Hippocampal formation (tissue), 2 donors: Measurements from ENCODE around the gene ADA.
"Not testable (repeated sequence)": the region's sequence is repeated elsewhere in the genome, so short reads cannot be mapped to it uniquely, and the experiment has no call there.

Source experiments
- DNase-seq, 2 donors: peaks; one replicate each; lab custom pipeline; 2025; lab: John Stamatoyannopoulos, UW

Gene ADA

GRCh38 chr20:44651684-44652423, at the start of gene ADA:
Gene ADA (minus strand): TSS chr20:44651699. CDS start chr20:44651607, 92 bp downstream.
- DNase-seq, result peak in 1 of 2 donors; percentile 56

GRCh38 chr20:44700306-44700705, 48.8 kb upstream of the ADA start:
- DNase-seq, result no peak

DNA sequence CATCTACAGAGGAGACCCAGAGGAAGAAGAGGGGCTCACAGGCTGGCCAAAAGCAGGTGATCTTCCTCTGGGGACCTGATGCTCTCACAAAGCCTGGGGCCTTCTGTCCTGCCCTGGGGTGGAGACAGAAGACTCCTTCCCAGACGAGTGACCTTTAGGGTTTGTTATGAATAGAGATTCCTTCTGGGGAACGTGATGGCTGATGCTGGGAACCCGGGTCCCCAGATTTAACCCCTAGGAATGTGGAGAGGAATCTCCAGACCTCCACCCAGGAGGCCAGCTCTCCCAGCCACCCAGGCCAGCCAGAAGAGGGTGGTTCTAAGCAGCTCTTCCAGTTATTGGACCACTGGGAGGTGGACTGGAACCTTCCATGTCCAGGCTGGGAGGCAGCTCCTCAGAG, 46.9 kb upstream of the ADA start:
- DNase-seq, result no peak

DNA sequence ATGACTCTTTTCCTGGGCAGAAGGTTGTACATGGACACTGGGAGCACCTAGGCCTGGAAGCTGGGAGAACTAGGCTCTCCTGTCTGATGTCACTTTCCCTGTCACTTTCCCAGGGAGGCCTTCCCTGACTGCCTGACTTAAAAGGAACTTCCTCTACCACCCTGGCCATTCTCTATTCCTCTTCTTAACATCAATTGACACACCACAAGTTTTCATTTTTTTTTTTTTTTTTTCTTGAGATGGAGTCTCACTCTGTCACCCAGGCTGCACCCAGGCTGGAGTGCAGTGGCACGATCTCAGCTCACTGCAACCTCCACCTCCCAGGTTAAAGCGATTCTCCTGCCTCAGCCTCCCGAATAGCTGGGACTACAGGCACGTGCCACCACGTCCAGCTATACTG, 45.5 kb upstream of the ADA start:
- DNase-seq, result not testable (repeated sequence)

DNA sequence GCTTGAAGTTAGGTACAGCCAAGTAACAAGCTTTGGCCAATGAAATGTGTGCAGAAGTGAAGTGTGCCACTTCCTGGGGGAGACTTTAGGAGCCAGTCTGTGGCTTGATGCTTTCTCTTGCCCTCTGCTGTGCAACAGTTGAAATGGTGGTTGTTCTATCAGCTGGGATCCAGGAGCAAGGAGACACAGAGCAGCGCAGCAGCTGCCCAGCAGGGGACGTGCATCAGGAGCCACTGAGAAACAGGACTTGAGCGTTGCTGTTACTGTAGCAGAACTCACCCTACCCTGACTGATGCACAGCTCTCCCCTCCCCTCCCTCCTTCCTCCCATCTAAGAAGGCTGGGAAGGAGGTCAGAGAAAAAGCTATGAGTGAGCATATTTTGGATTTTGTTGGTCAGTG, 44.8 kb upstream of the ADA start:
- DNase-seq, result no peak

- no peak for DNase-seq
Measured at GRCh38 chr20:44695674-44696300, 44.3 kb upstream of the ADA start.

DNA sequence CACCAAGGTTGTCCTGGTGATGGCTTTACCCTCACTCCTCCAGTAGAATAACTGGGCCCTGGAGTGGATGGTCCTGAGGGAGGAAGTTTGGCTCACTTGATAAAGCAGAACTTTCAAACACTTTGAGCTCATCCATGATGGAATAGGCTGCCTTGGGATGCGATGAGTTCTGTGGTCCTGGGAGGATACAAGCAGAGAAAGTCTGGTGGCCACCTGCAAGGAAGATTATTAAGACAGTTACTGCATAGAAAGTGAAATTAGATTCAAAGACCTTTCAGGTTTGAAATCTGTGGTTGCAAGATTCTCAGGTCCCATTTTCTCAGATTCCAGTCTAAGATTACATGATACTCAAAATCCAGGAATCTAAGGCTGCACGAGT, 43.8 kb upstream of the ADA start:
- DNase-seq, result no peak

DNA sequence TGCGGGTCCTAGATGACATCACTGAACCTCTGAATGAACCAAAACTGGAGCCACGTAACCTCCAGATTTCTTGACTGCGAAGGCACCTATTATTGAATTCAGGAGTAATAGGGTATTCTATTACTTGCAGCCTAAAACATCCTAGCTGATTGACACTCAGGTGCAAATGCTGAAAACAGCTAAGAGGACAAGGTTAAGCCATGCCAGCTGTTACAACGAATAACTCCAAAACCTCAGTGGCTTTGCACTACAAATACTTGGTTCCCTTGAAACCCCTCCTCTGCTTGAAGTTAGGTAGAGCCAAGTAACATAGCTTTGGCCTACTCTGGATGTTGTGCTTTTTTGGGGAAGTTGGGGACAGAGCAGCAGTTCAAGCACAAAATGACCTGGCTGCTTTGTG, 42.7 kb upstream of the ADA start:
- DNase-seq, result no peak

DNA sequence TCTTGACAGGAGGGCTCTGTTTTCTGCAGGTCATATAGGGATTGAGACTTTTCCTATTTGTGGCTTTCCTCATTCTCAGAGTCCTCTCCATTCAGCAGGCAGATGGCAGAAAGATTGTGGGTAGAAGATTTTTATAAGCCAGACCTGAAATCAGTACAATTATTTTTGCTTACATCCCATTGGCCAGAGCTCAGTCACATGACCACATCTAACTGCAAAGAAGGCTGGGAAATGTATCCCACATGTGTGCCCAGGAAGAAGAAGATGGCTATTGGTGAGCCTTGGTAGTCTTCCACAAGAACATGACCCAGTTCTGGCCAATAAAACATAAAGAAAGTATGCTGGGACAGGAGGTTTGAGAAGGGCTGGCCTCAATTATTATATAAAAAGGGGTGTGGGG, 42.1 kb upstream of the ADA start:
- DNase-seq, result no peak

GRCh38 chr20:44692932-44693480, 41.5 kb upstream of the ADA start:
- no peak for DNase-seq

GRCh38 chr20:44691424-44692423, 40.2 kb upstream of the ADA start:
- no peak for DNase-seq

GRCh38 chr20:44690781-44691423, 39.4 kb upstream of the ADA start:
- no peak for DNase-seq

DNA sequence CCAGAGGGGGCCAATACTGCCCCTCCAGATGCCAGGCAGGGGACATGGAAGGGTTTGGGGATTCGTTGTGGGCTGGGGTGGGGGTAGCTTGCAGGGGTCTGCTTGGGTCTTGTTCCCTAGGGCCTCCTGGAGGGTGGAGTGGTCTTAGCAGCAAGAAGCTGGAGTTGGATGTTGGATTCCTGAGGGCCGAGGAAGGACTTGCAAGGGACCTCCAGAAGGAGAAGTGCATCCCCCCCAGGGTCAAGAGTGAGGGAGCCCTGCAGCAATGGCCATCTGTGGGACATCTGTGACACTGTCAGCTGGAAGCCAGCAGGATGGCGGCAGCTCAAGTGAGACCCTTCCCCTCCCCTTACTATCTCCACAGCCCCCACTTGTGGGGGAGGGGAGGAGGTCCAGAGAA, 38.3 kb upstream of the ADA start:
- DNase-seq, result no peak

GRCh38 chr20:44688053-44688625, 36.6 kb upstream of the ADA start:
- no peak for DNase-seq

- no peak for DNase-seq
Measured at GRCh38 chr20:44686934-44687333, 35.4 kb upstream of the ADA start.

DNA sequence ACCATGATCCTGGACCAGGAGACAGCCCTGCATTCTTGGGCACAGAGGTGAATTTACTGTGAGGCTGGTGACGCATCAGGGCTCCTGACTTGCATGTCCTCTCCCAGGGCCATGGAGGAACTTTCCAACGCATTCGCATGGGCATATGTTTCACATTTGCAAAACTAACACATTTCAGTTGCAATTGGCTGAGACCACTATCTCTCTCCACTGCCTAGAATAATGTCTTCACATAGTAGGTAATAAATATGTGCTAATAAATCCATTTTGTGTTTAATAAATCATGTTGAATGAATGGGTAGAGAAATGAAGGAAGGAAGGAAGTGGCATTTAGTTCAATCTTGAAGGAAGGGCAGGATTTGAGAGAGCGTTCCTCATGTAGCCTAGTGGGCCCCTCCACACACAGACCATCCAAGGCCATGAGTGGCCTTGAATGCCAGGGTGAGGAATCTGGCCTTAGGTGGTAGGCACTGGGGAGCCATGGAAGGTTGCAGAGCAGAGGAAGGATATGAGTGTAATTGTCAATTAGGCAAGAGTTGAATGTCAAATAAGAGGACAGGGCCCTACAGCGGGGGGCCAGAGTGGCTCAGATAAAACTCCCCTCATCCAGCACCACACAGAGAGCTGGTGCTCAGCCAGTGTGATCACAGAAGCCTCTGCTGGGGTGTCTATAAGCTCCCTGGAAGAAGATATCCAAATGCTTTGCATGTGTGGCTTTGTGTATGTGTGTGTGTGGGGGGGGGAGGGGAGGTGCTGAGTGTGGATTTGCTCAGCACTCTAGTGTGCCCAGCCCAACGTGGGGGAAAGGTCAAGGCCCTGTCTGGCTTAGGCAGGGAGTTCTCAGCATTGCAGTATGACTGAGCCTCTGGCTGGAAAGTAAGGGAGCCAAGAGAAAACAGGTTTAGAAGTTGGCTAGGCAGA, 32.8 kb upstream of the ADA start:
- DNase-seq, result no peak

- DNase-seq, result no peak
Measured at GRCh38 chr20:44683263-44684046, 32.0 kb upstream of the ADA start.

- DNase-seq, result no peak
Measured at GRCh38 chr20:44681796-44682566, 30.5 kb upstream of the ADA start.
